Measurements from ENCODE around the gene CD7. TPM values are rescaled to one million over a fixed set of nuclear protein-coding genes. Genes with fewer than 3 reads are reported as not detected.
"Not testable (repeated sequence)": the region's sequence is repeated elsewhere in the genome, so short reads cannot be mapped to it uniquely, and the experiment has no call there.

Gene CD7
- total RNA-seq, 1 donor from 2014 or later = 0.75 TPM

- ATAC-seq (ENCODE audit: poor library complexity) = no peak
- intact Hi-C loops (cut with DNase I) = no loop called here
- peak; percentile 20 for DNase-seq
These were observed 31.9 kb upstream of the CD7 start for GRCh38 chr17:82349287-82349701.

- intact Hi-C loops (cut with DNase I) = no loop called here
- ATAC-seq (ENCODE audit: poor library complexity) (no peak), DNase-seq (no peak)
These were observed 31.5 kb upstream of the CD7 start for GRCh38 chr17:82348866-82349265.

GRCh38 chr17:82348434-82348833 is 31.0 kb upstream of the CD7 start:
- intact Hi-C loops (cut with DNase I) = no loop called here
- ATAC-seq (ENCODE audit: poor library complexity) = no peak
- DNase-seq = peak; percentile 37

GRCh38 chr17:82347994-82348393 is 30.6 kb upstream of the CD7 start:
- DNase-seq; ATAC-seq (ENCODE audit: poor library complexity); intact Hi-C loops (cut with DNase I): not testable (repeated sequence)

- ATAC-seq (ENCODE audit: poor library complexity) (no peak), DNase-seq (peak; percentile 34)
- intact Hi-C loops (cut with DNase I) = no loop called here
These were observed 29.2 kb upstream of the CD7 start for GRCh38 chr17:82346342-82347300.

GRCh38 chr17:82345151-82345976 is 28.0 kb upstream of the CD7 start:
- peak; percentile 24 for DNase-seq
- no peak for ATAC-seq (ENCODE audit: poor library complexity)
- intact Hi-C loops (cut with DNase I) = no loop called here

- no peak for ATAC-seq (ENCODE audit: poor library complexity)
- peak; percentile 27 for DNase-seq
- intact Hi-C loops (cut with DNase I) = no loop called here
These were observed 26.9 kb upstream of the CD7 start for GRCh38 chr17:82344175-82344907.

GRCh38 chr17:82343560-82343959 is 26.2 kb upstream of the CD7 start:
- ATAC-seq (ENCODE audit: poor library complexity) (no peak), DNase-seq (peak; percentile 6)
- intact Hi-C loops (cut with DNase I) = no loop called here

- intact Hi-C loops (cut with DNase I) = no loop called here
- ATAC-seq (ENCODE audit: poor library complexity) (no peak), DNase-seq (peak; percentile 18)
These were observed 25.1 kb upstream of the CD7 start for GRCh38 chr17:82342361-82343079.

- DNase-seq (peak; percentile 45), ATAC-seq (ENCODE audit: poor library complexity) (no peak)
- intact Hi-C loops (cut with DNase I) = no loop called here
These were observed 22.5 kb upstream of the CD7 start for GRCh38 chr17:82339634-82340580.

GRCh38 chr17:82338858-82339633 is 21.6 kb upstream of the CD7 start:
- ATAC-seq (ENCODE audit: poor library complexity) = peak; percentile 52
- intact Hi-C loops (cut with DNase I) = no loop called here
- peak; percentile 49 for DNase-seq

- intact Hi-C loops (cut with DNase I) = no loop called here
- ATAC-seq (ENCODE audit: poor library complexity) (peak; percentile 6), DNase-seq (no peak)
These were observed 17.4 kb upstream of the CD7 start for GRCh38 chr17:82334622-82335394.

- intact Hi-C loops (cut with DNase I) = no loop called here
- no peak for ATAC-seq (ENCODE audit: poor library complexity)
- no peak for DNase-seq
These were observed 16.8 kb upstream of the CD7 start for GRCh38 chr17:82334204-82334621.

GRCh38 chr17:82333279-82334171 is 16.1 kb upstream of the CD7 start, which contains the start of gene SECTM1:
SECTM1 (minus strand) TSS chr17:82333766; CDS start chr17:82327240, 6,526 bp downstream.
- ATAC-seq (ENCODE audit: poor library complexity) = peak; percentile 55
- DNase-seq = peak; percentile 83
- intact Hi-C loops (cut with DNase I) = no loop called here

Measured in Right ventricle myocardium superior (tissue), 1 donor.